MCF 10A (cell line): Measurements from ENCODE around the gene YARS1. TPM values are rescaled to one million over a fixed set of nuclear protein-coding genes. Genes with fewer than 3 reads are reported as not detected.

Experiments
- BruUV-seq: library from RNA; stranded (reverse); fragments of 400-500 nt; replicated peaks from 2 replicates; lab custom pipeline; 2021; lab: Mats Ljungman, UMichigan
- CTCF ChIA-PET: fragments of 300-600 bp; sonication (Branson Sonifier 250); formaldehyde crosslinking; extraction: SDS; loops from one replicate; lab custom pipeline; 2021; ENCODE audit warnings: antibody characterized with exemption, inconsistent platforms; lab: Yijun Ruan, JAX
- POLR2A ChIA-PET: fragments of 300-600, 350-650 bp; sonication (Branson Sonifier 250); formaldehyde crosslinking; extraction: SDS; loops from one replicate; lab custom pipeline; 2020; ENCODE audit warnings: antibody characterized with exemption, inconsistent platforms; lab: Yijun Ruan, JAX
- DNase-seq: peaks from one replicate; pipeline ENCODE4 v3.0.0-alpha.2; 2018; ENCODE audit not compliant: unreplicated experiment
- H3K27ac Mint-ChIP-seq: one replicate; pipeline ENCODE4 v1.8.0; 2022; ENCODE audit warnings: mild to moderate bottlenecking, low read depth, mixed read lengths; ENCODE audit not compliant: unreplicated experiment
- H3K27me3 Mint-ChIP-seq: one replicate; pipeline ENCODE4 v1.8.0; 2022; ENCODE audit warnings: mixed read lengths; ENCODE audit not compliant: insufficient read depth, unreplicated experiment
- H3K36me3 Mint-ChIP-seq: one replicate; pipeline ENCODE4 v1.8.0; 2022; ENCODE audit warnings: mild to moderate bottlenecking, moderate library complexity, mixed read lengths; ENCODE audit not compliant: insufficient read depth, unreplicated experiment
- H3K4me1 Mint-ChIP-seq: one replicate; pipeline ENCODE4 v1.8.0; 2022; ENCODE audit warnings: mixed read lengths; ENCODE audit not compliant: insufficient read depth, unreplicated experiment
- H3K4me3 Mint-ChIP-seq: one replicate; pipeline ENCODE4 v1.8.0; 2022; ENCODE audit warnings: mild to moderate bottlenecking, moderate library complexity, mixed read lengths; ENCODE audit not compliant: unreplicated experiment
- H3K9me3 Mint-ChIP-seq: one replicate; pipeline ENCODE4 v1.8.0; 2022; ENCODE audit warnings: mixed read lengths; ENCODE audit not compliant: unreplicated experiment
- intact Hi-C: fragments of 100-400 bp; cut with micrococcal nuclease; formaldehyde crosslinking; loops from 2 replicates; pipeline ENCODE4 v1.14.1; 2022
- total RNA-seq: library from RNA; stranded (reverse); gene quantifications from 2 replicates; pipeline ENCODE4 v1.2.3, GENCODE V29; 2022
- TF ChIP-seq, protein P1 (sequence below): fragments of 200-600 bp; IDR thresholded peaks from one replicate; pipeline ENCODE4 v1.8.0; 2022; ENCODE audit warnings: antibody characterized with exemption, mild to moderate bottlenecking; ENCODE audit not compliant: unreplicated experiment

The YARS1 gene
- total RNA-seq, 1 experiment from 2014 or later = 372 TPM

DNA sequence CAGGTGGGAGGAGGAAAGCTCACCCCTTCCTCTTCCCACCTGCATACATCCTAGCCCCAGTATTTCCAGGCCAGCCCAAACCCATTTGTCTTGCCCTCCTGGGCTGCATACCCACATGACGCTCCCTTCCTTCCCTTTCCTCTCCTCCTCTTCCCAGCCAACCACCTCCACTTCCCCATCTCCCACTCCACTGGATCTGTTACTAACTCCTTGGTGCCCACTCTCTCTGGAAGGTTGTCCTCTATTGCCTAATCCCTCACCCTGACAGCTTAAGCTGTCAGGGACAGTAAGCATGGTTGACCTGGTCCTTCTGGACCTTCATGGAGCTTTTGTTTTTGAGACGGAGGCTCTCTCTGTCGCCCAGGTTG, 91.6 kb downstream of the YARS1 start:
- no peak overlapping the region for H3K4me3 Mint-ChIP-seq
- CTCF ChIA-PET = interaction anchor here (0.6 to 6.6 kb wide), 5 partner anchors 13 to 153 kb away, joined by 3 to 28 read pairs (median 6); no protein-coding TSS in a partner anchor

More for the DNA sequence above, 91.6 kb downstream of the YARS1 start:
- intact Hi-C loops = loop anchor here (5.0 kb wide), 1 partner anchor 37 kb away; no protein-coding TSS in a partner anchor
- H3K36me3 Mint-ChIP-seq = no peaks in the 10 kb centered on the region
- BruUV-seq = no TSS peak
- H3K27me3 Mint-ChIP-seq = no peaks in the 10 kb centered on the region
- peaks cover 16% of the 10 kb centered on the region for H3K4me1 Mint-ChIP-seq
- no peak for DNase-seq
- no peaks in the 10 kb centered on the region for H3K9me3 Mint-ChIP-seq
- TF ChIP-seq, protein P1, sequence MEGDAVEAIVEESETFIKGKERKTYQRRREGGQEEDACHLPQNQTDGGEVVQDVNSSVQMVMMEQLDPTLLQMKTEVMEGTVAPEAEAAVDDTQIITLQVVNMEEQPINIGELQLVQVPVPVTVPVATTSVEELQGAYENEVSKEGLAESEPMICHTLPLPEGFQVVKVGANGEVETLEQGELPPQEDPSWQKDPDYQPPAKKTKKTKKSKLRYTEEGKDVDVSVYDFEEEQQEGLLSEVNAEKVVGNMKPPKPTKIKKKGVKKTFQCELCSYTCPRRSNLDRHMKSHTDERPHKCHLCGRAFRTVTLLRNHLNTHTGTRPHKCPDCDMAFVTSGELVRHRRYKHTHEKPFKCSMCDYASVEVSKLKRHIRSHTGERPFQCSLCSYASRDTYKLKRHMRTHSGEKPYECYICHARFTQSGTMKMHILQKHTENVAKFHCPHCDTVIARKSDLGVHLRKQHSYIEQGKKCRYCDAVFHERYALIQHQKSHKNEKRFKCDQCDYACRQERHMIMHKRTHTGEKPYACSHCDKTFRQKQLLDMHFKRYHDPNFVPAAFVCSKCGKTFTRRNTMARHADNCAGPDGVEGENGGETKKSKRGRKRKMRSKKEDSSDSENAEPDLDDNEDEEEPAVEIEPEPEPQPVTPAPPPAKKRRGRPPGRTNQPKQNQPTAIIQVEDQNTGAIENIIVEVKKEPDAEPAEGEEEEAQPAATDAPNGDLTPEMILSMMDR = no peak
- POLR2A ChIA-PET = interaction anchor here (0.8 to 2.2 kb wide), 7 partner anchors 8 to 47 kb away, joined by 3 to 10 read pairs (median 5); no protein-coding TSS in a partner anchor
- no peak overlapping the region for H3K27ac Mint-ChIP-seq

Other genes starting within 250 kb of the YARS1 start
- gene ZBTB8OS, start 166.8 kb downstream of the YARS1 start, total RNA-seq = 66.2 and 81.1 TPM in 2 replicates
- gene RBBP4, start 166.2 kb downstream of the YARS1 start, total RNA-seq = 165 and 179 TPM in 2 replicates
- gene SYNC, start 114.6 kb downstream of the YARS1 start, total RNA-seq = 1.1 and 1.9 TPM in 2 replicates
- gene S100PBP, start 295 bp upstream of the YARS1 start, total RNA-seq = 24.4 and 34.1 TPM in 2 replicates
- not detected in 2 replicates for gene FNDC5, start 53.6 kb upstream of the YARS1 start, total RNA-seq
- not detected in 2 replicates for gene HPCA, start 69.1 kb upstream of the YARS1 start, total RNA-seq
- 6.2 and 12.1 TPM in 2 replicates for gene TMEM54, start 84.0 kb upstream of the YARS1 start, total RNA-seq
- gene RNF19B, start 147.5 kb upstream of the YARS1 start, total RNA-seq = 38.0 and 41.3 TPM in 2 replicates
- gene AK2, start 219.5 kb upstream of the YARS1 start, total RNA-seq = 286 and 390 TPM in 2 replicates